ENCODE results near the gene PDZK1IP1. TPM values are rescaled to one million over a fixed set of nuclear protein-coding genes. Genes with fewer than 3 reads are reported as not detected.

Gene PDZK1IP1
- total RNA-seq, 4 donors from 2014 or later, result 36.8 to 201 (median 153) TPM

- H3K9me3 ChIP-seq, result no peaks in the 10 kb centered on the region
Observed at GRCh38 chr1:47223174-47223920, 33.5 kb upstream of the PDZK1IP1 start.

DNA sequence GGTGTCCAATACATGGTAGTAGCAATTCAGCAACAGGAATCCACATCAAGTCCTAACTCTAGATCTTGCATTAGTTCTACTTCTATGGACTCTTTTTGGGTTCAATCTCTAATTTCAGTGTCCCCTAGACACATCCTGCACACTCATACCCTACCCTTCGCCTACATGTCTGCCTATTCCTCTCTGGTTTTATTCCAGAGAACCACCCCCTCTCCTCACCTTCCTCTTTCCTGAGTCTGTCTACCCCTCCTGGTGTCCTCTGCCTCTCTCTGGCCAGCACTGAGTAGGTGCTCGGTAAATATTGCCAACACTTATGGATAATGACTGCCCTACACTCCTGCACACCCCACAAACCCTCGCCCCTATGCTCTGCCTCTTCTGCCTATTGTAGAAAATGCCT is 32.6 kb upstream of the PDZK1IP1 start:
- no peaks in the 10 kb centered on the region for H3K9me3 ChIP-seq
- no peaks in the 10 kb centered on the region for H3K36me3 ChIP-seq
- 89% methylated on average over 3 of the region's 3 CpGs for WGBS
- H3K4me1 ChIP-seq, result peaks cover 22% of the 10 kb centered on the region
- peaks cover 75% of the 10 kb centered on the region for H3K27me3 ChIP-seq
- no peak for DNase-seq (ENCODE audit: low spot score in 2 of 2)
- H3K4me3 ChIP-seq, result no peak overlapping the region
- TF ChIP-seq CTCF (IDR thresholded peaks at IDR 0.05) (no peak), POLR2AphosphoS5 (IDR thresholded peaks at IDR 0.05) (no peak), EP300 (IDR thresholded peaks at IDR 0.05) (no peak), POLR2A (IDR thresholded peaks at IDR 0.05) (no peak)
- no peak overlapping the region for H3K27ac ChIP-seq

More at GRCh38 chr1:47223174-47223920, 33.5 kb upstream of the PDZK1IP1 start:
- no peak overlapping the region for H3K27ac ChIP-seq
- WGBS, result 53% methylated on average over 10 of the region's 10 CpGs
- no peaks in the 10 kb centered on the region for H3K36me3 ChIP-seq
- H3K4me3 ChIP-seq, result no peak overlapping the region
- DNase-seq (ENCODE audit: low spot score in 2 of 2), result no peak
- no peak for TF ChIP-seq POLR2AphosphoS5 (IDR thresholded peaks at IDR 0.05)
- no peak for TF ChIP-seq POLR2A (IDR thresholded peaks at IDR 0.05)
- no peak for TF ChIP-seq EP300 (IDR thresholded peaks at IDR 0.05)
- H3K4me1 ChIP-seq, result peaks cover 22% of the 10 kb centered on the region
- peaks cover 84% of the 10 kb centered on the region for H3K27me3 ChIP-seq

DNA sequence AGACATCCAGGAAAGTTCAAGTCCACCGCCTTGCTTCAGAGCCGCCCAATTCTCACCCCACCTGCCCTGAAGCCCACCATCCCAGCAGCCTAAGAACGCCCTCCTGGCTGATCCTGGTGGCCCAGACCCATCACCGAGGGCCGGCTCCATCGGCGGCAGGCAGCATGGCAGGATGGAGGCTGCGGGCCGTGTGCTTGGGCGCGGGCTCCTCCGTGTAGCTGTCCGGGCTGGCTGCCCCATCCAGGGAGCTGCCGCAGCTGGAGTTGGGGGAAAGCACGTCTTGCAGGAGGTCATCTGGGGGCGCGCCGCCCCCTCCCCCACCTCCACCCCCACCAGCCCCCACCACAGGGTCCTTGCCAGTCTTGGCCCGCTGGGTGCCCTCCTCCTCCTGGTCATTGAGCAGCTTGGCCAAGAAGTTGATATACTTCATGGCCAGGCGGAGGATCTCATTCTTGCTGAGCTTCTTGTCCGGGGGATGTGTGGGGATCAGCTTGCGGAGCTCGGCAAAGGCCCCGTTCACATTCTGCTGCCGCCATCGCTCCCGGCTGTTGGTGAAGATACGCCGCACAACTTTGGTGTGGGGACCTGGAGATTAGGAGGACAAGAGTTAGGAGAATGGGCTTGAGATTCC is 29.9 kb upstream of the PDZK1IP1 start:
- 94% methylated on average over 8 of the region's 29 CpGs for WGBS
- no peak for TF ChIP-seq CTCF (IDR thresholded peaks at IDR 0.05)
- TF ChIP-seq POLR2AphosphoS5 (IDR thresholded peaks at IDR 0.05), result no peak
- no peak for TF ChIP-seq POLR2A (IDR thresholded peaks at IDR 0.05)
- no peak for TF ChIP-seq EP300 (IDR thresholded peaks at IDR 0.05)

DNA sequence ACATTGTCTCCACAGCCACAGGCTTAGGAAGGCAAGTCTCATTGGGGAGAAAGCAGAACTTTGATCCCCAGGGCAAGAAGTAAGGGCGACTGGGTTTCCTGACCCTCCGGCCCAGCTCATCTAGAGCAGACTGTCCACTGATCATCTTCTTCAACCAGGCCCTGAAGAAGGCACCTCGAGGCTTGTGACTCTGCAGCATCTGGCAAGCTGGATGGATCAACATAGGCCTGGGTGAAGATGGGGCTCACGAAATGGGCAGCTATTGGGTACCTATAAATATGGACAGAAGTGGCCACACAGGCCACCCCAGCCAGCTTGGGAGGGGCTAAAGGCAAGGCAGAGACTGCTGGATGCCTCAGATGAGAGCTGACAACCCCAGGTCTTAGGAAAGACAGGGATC is 29.2 kb upstream of the PDZK1IP1 start:
- DNase-seq (ENCODE audit: low spot score in 2 of 2), result no peak

More for the DNA sequence above, 29.9 kb upstream of the PDZK1IP1 start:
- peaks cover 48% of the 10 kb centered on the region for H3K27me3 ChIP-seq
- no peaks in the 10 kb centered on the region for H3K36me3 ChIP-seq
- no peaks in the 10 kb centered on the region for H3K9me3 ChIP-seq
- no peak overlapping the region for H3K27ac ChIP-seq
- peaks cover 4% of the 10 kb centered on the region for H3K4me1 ChIP-seq
- DNase-seq (ENCODE audit: low spot score in 2 of 2), result no peak
- no peak overlapping the region for H3K4me3 ChIP-seq

More for the DNA sequence above, 29.2 kb upstream of the PDZK1IP1 start:
- H3K27me3 ChIP-seq, result peaks cover 41% of the 10 kb centered on the region
- H3K9me3 ChIP-seq, result no peaks in the 10 kb centered on the region
- 87% methylated on average over 4 of the region's 4 CpGs for WGBS
- H3K27ac ChIP-seq, result no peak overlapping the region
- H3K4me3 ChIP-seq, result no peak overlapping the region
- no peaks in the 10 kb centered on the region for H3K36me3 ChIP-seq
- no peaks in the 10 kb centered on the region for H3K4me1 ChIP-seq
- TF ChIP-seq CTCF (IDR thresholded peaks at IDR 0.05) (no peak), POLR2A (IDR thresholded peaks at IDR 0.05) (no peak), POLR2AphosphoS5 (IDR thresholded peaks at IDR 0.05) (no peak), EP300 (IDR thresholded peaks at IDR 0.05) (no peak)
